GM19351 (cell line): ENCODE results near the gene RC3H1.
"Not testable (repeated sequence)": the region's sequence is repeated elsewhere in the genome, so short reads cannot be mapped to it uniquely, and the experiment has no call there.

ENCODE experiments used
- ATAC-seq: cut with Tn5 transposase; IDR thresholded peaks from one replicate; pipeline ENCODE4 v1.9.1; 2021; ENCODE audit warnings: mild to moderate bottlenecking, moderate library complexity; ENCODE audit not compliant: unreplicated experiment

RC3H1 gene

DNA sequence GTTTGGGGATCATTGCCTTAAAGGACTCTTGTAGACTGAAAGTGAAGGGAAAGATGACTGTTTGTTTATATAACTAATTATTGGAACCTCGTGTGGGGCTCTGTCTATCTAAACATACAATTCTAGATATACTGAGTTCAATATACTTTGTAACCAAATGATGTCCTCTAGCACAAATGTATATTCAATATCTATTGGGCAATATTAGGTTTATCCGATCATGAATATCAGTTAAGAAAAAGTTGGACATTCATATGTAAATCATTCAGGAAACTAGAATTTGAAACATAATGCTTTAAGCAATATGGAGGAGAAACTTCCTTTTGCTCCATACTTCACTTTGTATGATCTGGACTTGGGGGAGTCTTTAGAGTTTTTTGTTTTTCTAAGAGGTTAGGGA is 8.9 kb upstream of the RC3H1 start:
- no peak for ATAC-seq

DNA sequence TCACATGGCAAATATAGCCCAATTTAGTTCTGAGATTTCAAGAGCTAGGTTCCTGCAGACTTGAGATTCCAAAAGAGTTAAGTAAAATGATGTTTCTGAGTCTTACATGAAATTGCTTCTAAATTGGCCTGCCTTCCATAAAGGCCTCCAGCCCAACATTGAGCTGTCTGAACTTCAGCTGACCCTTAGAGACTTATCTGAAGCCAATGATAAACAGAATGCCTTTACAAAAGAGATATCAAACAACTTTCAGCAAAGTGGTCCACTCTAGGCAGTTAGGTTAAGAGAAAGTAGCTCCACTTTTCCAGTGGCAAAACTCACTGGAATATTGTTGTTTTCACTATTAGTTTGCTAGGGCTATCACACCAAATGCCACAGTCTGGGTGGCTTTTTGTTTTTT is 6.3 kb upstream of the RC3H1 start:
- ATAC-seq: no peak

DNA sequence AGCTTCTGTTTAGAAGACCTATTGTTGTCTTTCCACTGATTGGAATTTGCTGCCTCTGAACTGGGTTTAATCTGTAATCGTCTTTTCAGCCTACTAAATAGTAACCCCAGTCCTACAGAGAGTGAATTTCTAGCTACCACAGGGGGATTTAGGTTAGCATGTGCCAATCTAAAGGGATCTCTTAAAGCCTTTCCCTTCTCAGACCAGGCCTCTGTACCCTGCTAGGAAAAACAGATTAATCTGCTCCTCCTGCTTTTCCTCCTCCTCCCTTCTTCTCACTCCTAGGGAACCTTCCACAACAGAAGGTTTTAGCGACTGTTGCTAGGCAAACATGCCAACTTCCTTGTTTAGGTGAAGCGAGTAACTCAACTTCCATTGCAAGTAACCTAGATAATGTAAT is 1.3 kb upstream of the RC3H1 start:
- ATAC-seq: no peak

DNA sequence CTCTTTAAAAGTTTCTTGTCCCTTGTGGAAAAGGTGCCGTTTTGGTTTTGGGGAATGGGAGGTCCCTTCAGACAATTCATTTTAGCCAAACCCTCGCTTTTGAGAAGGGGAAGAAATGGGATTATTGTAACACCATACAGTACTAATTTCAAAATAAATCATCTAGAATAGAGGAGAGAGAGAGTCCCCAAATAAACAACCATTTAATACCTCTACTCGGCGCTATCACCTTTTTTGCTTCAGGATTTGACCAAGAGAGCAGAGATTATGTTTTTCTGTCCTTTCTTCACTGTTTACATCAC is 770 bp upstream of the RC3H1 start:
- ATAC-seq: no peak

DNA sequence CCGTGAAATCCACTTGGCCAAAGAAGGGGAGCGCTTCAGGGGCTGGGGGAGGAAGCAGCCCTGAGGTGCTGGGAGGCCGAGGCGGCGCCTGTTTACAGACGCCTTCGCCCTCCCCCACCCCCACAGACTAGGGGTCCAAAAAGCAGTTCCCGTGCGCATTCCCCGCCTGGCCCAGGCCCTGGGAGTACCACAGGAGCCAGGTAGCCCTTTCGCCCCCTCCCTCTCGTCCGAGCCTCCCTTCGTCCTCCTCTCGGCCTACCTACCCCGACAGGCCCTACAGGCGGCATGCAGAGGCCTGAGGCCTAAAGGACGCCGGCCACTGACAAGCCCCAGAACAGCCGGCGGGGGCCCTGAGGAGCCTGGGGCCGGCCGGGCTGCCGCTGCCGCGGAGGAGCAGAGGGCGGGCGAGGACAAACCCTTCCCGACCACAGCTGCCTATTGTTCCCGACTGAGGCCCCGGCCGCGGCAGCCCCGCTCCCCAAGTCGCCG is 522 bp downstream of the RC3H1 start:
- ATAC-seq: peak; percentile 41

DNA sequence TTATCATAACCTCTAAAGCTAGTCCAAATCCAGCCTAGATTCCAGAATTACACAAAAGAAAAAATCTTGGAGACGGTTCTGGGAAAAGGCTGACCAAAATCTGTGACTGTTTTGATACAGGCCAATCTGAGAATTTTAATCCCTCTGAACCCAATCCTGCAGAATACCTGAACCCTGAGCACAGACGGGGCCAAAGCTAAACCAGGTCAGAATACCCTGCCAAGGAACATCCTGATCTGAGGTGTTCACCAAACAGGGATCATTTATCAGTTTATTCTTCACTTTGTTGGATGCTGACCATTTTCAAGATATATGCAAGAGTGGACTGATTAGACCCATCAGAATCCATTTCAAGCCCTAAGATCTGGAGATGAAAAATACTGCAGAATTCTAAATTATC is 3.6 kb downstream of the RC3H1 start:
- ATAC-seq: no peak

DNA sequence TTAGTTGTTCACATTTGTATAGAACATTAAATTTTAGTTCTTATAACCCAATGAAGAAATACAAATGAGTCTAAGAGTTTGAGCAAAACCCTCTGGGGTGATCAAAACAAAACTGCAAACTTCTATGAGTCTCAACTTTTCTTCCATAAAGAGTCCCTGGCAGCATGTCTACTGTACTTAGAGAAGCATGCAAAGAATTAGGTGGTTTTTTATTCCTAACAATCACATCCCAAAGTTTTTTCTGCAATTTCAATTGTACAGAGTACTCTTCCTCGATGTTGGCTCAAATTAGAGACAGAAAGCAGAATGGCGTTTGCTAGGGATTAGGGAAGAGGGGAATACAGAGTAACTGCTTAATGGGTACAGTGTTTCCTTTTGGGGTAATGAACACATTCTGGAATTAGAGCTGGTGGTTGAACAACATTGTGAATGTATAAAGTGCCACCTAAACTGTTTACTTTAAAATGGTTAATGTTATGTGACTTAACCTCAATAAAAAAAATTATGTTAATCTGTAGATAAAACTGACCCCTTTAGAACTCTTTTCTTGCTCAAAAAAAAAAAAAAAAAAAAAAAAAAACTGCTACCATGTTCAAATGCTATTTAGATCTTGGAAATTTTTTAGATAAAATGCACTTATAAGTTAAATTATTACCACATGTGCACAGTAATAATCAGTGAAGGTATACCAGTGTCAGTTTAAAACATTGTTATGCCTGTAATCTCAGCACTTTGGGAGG is 4.8 kb downstream of the RC3H1 start:
- ATAC-seq: no peak

DNA sequence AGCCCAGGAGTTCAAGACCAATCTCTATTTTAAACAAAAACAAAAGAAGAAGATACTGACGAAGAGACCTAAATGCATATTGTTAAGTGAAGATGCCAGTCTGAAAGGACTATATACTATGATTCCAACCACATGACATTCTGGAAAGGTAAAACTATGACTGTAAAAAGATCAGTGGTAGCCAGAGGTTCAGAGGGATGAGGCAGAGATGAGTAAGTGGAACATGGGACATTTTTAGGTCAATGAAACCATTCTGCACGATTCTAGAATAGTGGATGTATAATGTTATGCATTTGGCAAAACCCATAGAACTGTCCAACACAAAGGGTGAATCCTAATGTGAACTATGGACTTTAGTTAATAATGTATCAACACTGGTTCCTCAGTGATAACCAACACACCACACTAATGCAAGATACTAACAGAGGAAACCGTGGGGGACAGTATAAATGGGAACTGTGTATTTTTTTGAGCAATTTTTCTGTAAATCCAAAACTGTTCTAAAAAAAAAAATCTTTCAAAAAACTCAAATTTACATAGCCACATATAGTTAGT is 8.2 kb downstream of the RC3H1 start:
- no peak for ATAC-seq

DNA sequence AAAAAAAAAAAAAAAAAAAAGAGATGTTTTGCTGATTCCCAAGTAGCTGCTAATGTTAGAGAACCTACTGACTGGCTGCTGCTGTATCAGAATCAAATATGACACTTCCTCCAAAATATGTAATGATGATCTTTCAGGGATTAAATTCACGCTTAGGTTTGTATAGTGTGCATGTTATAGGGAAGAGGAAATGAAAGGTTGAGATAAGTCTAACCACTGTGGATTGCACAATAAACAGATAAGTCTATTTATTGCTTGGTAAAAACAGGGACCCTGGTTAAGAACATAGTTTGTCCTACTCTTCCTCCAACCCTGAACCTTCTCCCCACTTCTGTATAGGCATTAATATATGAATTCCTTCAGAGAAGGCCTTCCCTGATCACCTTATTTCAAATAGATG is 13.2 kb downstream of the RC3H1 start:
- no peak for ATAC-seq

DNA sequence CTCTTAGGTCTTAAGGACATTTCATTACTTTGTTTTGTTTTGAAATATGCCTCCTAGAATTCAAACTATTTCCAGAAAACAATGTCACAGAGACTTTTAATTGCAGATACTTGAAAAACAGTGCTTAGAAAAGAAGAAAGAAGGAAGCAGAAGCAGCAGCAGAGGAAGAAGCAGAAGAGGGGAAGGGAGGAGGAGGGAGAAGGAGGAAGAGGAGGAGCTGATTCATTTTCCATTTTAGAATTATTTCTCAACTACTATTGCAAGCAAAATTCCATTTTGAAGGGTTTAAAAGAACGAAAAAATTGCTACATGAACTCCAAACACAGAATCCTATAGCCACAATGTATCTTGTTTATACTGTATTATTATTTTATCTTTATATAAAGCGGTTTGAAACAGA is 13.9 kb downstream of the RC3H1 start:
- no peak for ATAC-seq

DNA sequence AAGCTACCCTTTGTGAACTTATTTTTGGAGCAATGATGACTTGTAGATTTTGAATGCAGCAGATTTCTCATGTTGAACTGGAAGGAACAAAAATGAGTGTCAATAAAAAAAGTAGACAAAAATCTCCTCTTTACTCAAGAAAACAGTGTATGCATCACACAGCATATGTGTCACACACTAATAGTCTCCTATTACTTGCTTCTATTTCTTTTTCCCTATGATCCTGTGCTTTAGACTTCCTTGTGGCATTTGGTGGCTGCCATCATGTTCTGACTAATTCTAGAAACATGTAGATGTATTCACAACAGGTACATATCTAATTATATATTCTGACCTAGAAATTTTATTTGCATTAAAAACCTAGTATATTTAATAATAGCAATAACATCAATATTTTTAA is 14.3 kb downstream of the RC3H1 start:
- ATAC-seq: no peak

DNA sequence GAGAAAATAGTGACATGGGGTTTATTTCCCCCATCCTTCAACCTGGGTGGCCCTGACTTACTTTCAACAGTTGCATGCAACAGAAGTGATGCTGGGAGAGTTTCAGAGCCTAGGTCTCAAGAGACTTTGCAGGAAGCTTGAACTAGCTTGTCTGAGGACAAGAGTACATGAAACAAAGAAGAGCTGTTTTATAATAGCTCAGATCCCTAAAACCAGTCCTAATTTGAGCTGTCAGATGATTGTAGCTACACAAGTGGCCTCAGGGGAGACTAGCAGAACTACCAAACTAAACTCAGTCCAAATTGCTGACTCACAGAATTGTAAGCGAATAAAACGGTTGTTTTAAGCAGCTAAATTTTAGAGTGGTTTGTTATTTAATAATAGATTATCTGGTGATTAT is 17.1 kb downstream of the RC3H1 start:
- ATAC-seq: peak; percentile 98

DNA sequence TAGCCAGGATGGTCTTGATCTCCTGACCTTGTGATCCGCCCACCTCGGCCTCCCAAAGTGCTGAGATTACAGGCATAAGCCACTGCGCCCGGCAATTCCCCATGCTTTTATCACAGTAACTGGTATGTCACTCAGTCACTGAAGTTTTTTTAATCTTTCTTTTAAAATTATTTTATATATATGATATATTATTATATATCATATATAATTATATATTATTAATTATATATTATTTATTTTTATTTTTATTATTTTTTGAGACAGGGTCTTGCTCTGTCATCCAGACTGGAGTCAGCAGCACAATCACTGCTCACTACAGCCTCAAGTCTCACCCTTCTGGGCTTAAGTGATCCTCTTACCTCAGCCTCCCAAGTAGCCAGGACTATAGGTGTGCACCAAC is 18.3 kb downstream of the RC3H1 start:
- no peak for ATAC-seq

DNA sequence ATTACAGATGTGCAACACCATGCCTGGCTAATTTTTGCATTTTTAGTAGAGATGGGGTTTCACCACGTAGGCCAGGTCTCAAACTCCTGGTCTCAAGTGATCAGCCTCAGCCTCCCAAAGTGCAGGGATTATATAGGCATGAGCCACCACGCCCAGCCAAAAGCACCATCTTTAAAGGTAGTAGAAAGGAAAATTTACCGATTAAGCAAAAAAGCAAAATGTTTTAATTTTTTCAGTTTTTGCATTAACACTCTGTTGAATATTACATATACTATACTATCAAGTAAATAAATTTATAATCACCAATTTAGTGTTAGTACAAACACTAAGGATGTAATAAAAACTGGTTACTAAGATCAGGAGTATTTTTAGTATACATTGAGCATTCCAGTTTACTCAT is 20.6 kb downstream of the RC3H1 start:
- no peak for ATAC-seq

DNA sequence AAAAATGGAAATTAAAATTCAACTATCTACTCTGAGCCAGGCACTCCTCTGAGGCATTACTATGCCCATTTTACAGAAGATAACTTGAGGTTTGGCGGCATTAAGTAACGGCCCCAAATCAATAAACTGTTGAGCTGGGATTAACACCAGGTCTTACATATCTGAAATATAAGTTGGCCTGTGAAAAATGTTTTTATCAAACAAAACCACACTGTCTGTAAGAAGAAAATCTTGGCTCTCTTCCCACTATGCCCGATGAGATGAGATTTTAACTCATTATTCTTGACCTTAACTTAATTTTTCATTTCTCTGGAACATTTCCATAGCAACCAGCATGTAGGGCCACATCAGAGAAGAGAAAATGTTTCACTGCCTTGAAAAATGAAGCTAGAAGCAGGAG is 21.8 kb downstream of the RC3H1 start:
- no peak for ATAC-seq

DNA sequence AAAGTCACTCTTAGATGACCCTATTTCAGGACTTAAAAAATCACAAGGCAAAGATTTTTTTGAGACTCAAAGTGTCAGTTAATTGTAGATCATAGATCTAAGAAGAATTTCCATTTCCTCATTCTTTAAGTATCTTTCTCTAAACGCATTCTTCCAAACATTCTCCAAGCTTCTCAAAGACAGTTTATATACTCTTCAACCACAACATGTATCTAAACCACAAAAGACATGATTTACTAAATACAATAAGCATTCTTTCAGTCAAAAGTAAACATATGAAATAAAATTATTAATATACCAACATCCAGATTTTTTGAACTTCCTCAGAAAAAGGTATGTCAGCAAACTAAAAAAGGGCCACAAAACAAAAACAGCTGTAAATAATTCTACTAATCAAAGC is 24.4 kb downstream of the RC3H1 start:
- ATAC-seq: no peak

DNA sequence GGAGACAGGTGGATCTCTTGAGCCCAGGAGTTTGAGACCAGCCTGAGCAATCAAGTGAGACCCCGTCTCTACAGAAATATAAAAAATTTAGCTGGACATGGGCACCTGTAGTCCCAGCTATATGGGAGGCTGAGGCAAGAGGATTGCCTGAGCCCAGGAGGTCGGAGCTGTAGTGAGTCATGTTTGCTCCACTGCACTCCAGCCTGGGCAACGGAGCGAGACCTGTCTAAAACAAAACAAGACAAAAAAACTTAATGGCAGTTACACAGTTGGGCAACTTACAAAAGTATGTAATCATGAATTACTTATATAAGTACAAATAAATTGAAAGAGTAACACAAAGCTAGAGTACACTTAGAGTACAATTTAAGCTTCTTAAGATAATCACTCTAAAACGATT is 25.2 kb downstream of the RC3H1 start:
- ATAC-seq: no peak

DNA sequence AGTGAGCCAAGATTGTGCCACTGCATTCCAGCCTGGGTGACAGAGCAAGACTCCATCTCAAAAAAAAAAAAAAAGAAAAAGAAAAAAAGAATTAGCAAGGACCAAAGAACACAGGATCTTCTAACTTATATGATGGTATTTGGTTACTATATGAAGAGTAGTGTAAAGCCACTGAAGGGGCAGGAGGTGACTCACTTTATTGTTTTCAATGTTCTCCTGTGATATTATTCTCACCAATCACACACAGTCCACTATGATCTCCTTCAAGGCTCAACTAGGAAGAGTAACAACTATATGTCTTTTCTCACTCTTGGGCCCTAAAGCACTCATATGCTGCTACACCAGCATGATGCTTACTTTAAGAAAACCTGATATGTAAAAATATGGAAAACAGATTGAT is 26.7 kb downstream of the RC3H1 start:
- no peak for ATAC-seq

DNA sequence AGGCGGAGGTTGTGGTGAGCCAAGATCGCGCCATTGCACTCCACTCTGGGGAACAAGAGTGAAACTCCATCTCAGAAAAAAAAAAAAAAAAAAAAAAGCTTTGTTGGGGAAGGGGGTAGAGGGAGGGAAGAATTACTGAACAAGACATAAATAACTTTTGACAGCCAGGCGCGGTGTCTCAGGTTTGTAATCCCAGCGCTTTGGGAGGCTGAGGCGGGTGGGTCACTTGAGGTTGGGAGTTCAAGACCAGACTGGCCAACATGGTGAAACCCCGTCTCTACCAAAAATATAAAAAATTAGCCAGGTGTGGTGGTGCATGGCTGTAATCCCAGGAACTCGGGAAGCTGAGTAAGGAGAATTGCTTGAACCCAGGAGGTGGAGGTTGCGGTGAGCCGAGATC is 28.2 kb downstream of the RC3H1 start:
- ATAC-seq: not testable (repeated sequence)

DNA sequence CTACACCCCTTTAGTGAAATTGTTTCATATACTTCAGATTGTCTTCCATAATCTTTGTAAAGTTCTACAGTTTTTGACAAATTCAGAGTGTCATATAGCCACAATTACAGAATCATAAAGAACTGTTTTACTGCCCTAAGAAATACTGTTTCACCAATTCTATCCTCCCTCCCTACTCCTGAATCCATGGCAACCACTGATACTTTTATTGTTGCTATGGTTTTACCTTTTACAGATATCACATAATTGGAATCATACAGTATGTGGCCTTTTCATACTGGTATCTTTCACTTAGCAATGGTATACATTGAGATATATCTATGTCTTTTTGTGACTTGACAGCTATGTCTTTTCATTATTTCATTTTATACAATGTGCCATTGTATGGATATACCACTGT is 34.1 kb downstream of the RC3H1 start:
- ATAC-seq: no peak

DNA sequence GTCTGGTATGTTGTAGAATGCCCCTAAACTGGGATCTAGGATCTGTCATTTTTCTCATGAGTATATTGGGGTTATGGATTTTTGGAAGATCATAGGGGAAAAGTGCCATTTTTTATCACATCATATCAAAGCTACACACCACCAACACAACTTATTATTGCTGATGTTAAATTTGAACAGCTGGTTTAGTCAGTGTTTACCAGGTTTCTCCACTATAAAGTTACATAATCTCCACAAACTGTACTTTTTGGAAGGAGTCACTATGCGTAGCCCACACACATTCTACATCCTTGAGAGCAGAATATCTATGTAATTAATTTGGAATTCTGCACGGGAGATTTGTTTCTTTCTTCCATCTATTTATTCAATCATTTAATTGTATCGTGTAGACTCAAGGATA is 35.2 kb downstream of the RC3H1 start:
- no peak for ATAC-seq

DNA sequence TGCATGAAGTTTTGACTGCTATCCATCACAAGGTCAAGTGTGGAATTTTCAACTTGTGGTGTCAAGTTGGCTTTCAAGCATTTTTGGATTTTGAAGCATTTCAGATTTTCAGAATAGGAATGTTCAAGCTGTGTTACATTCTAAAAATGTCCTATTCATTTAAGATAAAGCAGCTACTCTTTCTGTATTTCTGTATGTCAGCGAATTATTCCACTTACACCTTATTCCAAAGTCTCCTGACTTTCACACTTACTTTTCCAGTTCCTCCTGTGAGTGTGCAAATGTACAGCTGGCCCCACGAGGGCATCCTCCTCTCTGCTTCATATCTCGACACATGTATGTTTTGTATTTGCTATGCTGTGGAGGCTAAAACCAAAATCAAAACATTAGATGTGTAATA is 51.9 kb downstream of the RC3H1 start:
- no peak for ATAC-seq

DNA sequence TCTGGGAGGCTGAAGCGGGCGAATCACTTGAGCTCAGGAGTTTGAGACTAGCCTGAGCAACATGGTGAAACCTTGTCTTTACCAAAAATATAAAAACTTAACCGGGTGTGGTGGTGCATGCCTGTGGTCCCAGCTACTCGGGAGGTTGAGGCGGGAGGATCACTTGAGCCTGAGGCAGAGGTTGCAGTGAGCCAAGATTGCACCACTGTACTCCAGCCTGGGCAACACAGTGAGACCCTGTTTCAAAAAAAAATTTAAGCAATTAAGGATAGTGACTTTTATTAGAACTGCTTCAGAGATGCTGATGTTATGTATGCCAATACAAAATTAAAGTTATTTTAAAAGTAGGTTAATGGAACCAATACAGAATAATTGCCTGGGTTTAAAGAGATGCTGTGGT is 56.3 kb downstream of the RC3H1 start:
- not testable (repeated sequence) for ATAC-seq
